Endothelial cell of umbilical vein (primary cell): ENCODE measurements around the gene SMCHD1. TPM values are rescaled to one million over a fixed set of nuclear protein-coding genes. Genes with fewer than 3 reads are reported as not detected.

Source experiments
- BruUV-seq: library from RNA; stranded (reverse); fragments of 400-500 nt; replicated peaks from 2 replicates; lab custom pipeline; 2021; lab: Mats Ljungman, UMichigan
- CTCF ChIA-PET: fragments of 300-600, 350-600 bp; sonication (Branson Sonifier 250); formaldehyde crosslinking; loops from one replicate; lab custom pipeline; 2021; ENCODE audit warnings: antibody characterized with exemption, inconsistent platforms; lab: Charles Lee
- POLR2A ChIA-PET: fragments of 300-600, 350-600 bp; sonication (Branson Sonifier 250); formaldehyde crosslinking; loops from one replicate; lab custom pipeline; 2021; ENCODE audit warnings: antibody characterized with exemption, inconsistent platforms; lab: Charles Lee
- DNase-seq: peaks from one replicate; pipeline ENCODE4 v3.0.0-alpha.2; 2011; ENCODE audit warnings: low read depth, low spot score
- FAIRE-seq: peaks from 2 replicates; lab custom pipeline; 2011; peaks lifted over from hg19 to GRCh38; lab: Jason Lieb, UNC
- H2AFZ ChIP-seq: 2 replicates; pipeline ENCODE4 v1.6.0; 2012; ENCODE audit warnings: low read depth, low read length, control low read depth, inconsistent platforms
- H3K27ac ChIP-seq: 2 replicates; pipeline ENCODE4 v1.5.1; 2011; ENCODE audit warnings: low read depth, mild to moderate bottlenecking, control low read depth, low read length, moderate library complexity; ENCODE audit not compliant: insufficient read depth
- H3K27me3 ChIP-seq, 2 experiments: 2 replicates each; pipeline versions ENCODE4 v1.6.0 to v1.6.1; 2011; ENCODE audit warnings: low read length in 2 of 2, mixed read lengths in 1 of 2; ENCODE audit not compliant: control insufficient read depth in 2 of 2, insufficient read depth in 2 of 2
- H3K36me3 ChIP-seq, 2 experiments: 2 replicates in 1 of 2; 3 replicates in 1 of 2; pipeline ENCODE4 v1.5.1; 2011; ENCODE audit warnings: low read length in 2 of 2, mild to moderate bottlenecking in 1 of 2, moderate library complexity in 1 of 2; ENCODE audit not compliant: control insufficient read depth in 2 of 2, insufficient read depth in 2 of 2; ENCODE audit errors: extremely low read depth in 1 of 2
- H3K4me1 ChIP-seq: 3 replicates; pipeline ENCODE4 v1.5.1; 2011; ENCODE audit warnings: mild to moderate bottlenecking, low read length; ENCODE audit not compliant: control insufficient read depth, insufficient read depth; ENCODE audit errors: extremely low read depth
- H3K4me2 ChIP-seq: 2 replicates; pipeline ENCODE4 v1.6.1; 2011; ENCODE audit warnings: low read length, control low read depth, mixed read lengths; ENCODE audit not compliant: insufficient read depth
- H3K4me3 ChIP-seq, 3 experiments: fragments of 200-600 bp in 1 of 3; sonication (generic), shearing (Covaris generic) in 1 of 3; replicated peaks in 1 of 3; 2 replicates each; pipeline ENCODE4 v1.5.1; 2011 to 2016; ENCODE audit warnings: control low read depth in 3 of 3, low read length in 3 of 3, mild to moderate bottlenecking in 2 of 3, inconsistent platforms in 1 of 3, low read depth in 1 of 3, moderate library complexity in 1 of 3; ENCODE audit not compliant: insufficient read depth in 1 of 3
- H3K79me2 ChIP-seq: 2 replicates; pipeline ENCODE4 v1.6.0; 2012; ENCODE audit warnings: low read length, inconsistent platforms; ENCODE audit not compliant: control insufficient read depth, insufficient read depth
- H3K9ac ChIP-seq: replicated peaks from 2 replicates; pipeline ENCODE3; 2011; ENCODE audit warnings: low read length, control low read depth; ENCODE audit not compliant: insufficient read depth; ENCODE audit errors: extremely low read depth
- H3K9me1 ChIP-seq: replicated peaks from 3 replicates; pipeline ENCODE4 v1.6.0; 2011; ENCODE audit warnings: mild to moderate bottlenecking, low read length; ENCODE audit not compliant: control insufficient read depth, insufficient read depth; ENCODE audit errors: extremely low read depth
- H3K9me3 ChIP-seq: replicated peaks from 2 replicates; pipeline ENCODE4 v1.5.1; 2012; ENCODE audit warnings: low read length, inconsistent platforms; ENCODE audit not compliant: control insufficient read depth, insufficient read depth
- H4K20me1 ChIP-seq: replicated peaks from 2 replicates; pipeline ENCODE3; 2011; ENCODE audit warnings: mild to moderate bottlenecking, low read length; ENCODE audit not compliant: control insufficient read depth, insufficient read depth; ENCODE audit errors: extremely low read depth
- CTCF ChIP-seq, 2 donors: IDR thresholded peaks; 1 replicate in 1 of 2; 2 replicates in 1 of 2; pipeline ENCODE4 v1.5.1; 2011; ENCODE audit warnings: low read length in 2 of 2, mild to moderate bottlenecking in 2 of 2, moderate library complexity in 2 of 2, control low read depth in 1 of 2, inconsistent platforms in 1 of 2, low read depth in 1 of 2; ENCODE audit not compliant: insufficient read depth in 1 of 2; ENCODE audit errors: extremely low read depth in 1 of 2
- EZH2 ChIP-seq: IDR thresholded peaks from 2 replicates; pipeline ENCODE4 v1.6.1; 2012; ENCODE audit warnings: borderline replicate concordance, low read depth, mild to moderate bottlenecking, moderate library complexity, low read length, inconsistent platforms; ENCODE audit not compliant: severe bottlenecking
- FOS ChIP-seq: IDR thresholded peaks from 2 replicates; pipeline ENCODE4 v1.6.1; 2011; ENCODE audit warnings: mild to moderate bottlenecking, low read length, moderate library complexity, borderline replicate concordance; ENCODE audit not compliant: insufficient read depth
- GATA2 ChIP-seq: IDR thresholded peaks from 2 replicates; pipeline ENCODE4 v1.7.0; 2011; ENCODE audit warnings: low read depth, mild to moderate bottlenecking, moderate library complexity, mixed read lengths, low read length; ENCODE audit not compliant: insufficient read length, insufficient read depth
- JUN ChIP-seq: IDR thresholded peaks from 2 replicates; pipeline ENCODE4 v1.6.1; 2011; ENCODE audit warnings: borderline replicate concordance, low read depth; ENCODE audit not compliant: insufficient read length, insufficient read depth
- MAX ChIP-seq: IDR thresholded peaks from 2 replicates; pipeline ENCODE4 v1.6.1; 2011; ENCODE audit not compliant: insufficient read depth, insufficient read length
- MYC ChIP-seq: IDR thresholded peaks from one replicate; pipeline ENCODE4 v1.6.1; 2011; ENCODE audit warnings: mild to moderate bottlenecking, low read depth, low read length
- POLR2A ChIP-seq: IDR thresholded peaks from 2 replicates; pipeline ENCODE4 v1.6.1; 2012; ENCODE audit warnings: low read depth, mild to moderate bottlenecking, control low read depth, low read length
- POLR2AphosphoS5 ChIP-seq: IDR thresholded peaks from 2 replicates; pipeline ENCODE4 v1.6.1; 2012; ENCODE audit warnings: low read depth, mild to moderate bottlenecking, control low read depth, low read length, moderate library complexity; ENCODE audit not compliant: insufficient read depth
- dilution Hi-C: fragments of 300-500 bp; cut with MboI; formaldehyde crosslinking; loops from one replicate; pipeline ENCODE4 v1.15.0; 2019; ENCODE audit warnings: low sequenced_read_pairs; ENCODE audit not compliant: extremely low pct_ligation_motif_present
- intact Hi-C: fragments of 100-400 bp; cut with micrococcal nuclease; formaldehyde crosslinking; loops from one replicate; pipeline ENCODE4 v1.10.0; 2022
- polyA plus RNA-seq, 4 experiments: library from polyadenylated mRNA; depleted of rRNA in 3 of 4; stranded (reverse) in 3 of 4; unstranded in 1 of 4; fragments of >200 nt; gene quantifications; 2 replicates each; pipeline versions ENCODE4 v1.2.1 to v1.2.3, GENCODE V29; 2011 to 2012; ENCODE audit warnings: missing spikeins in 1 of 4
- total RNA-seq: library from RNA; stranded (reverse); gene quantifications from 2 replicates; pipeline ENCODE4 v1.2.3, GENCODE V29; 2021

The SMCHD1 gene
- total and polyA plus RNA-seq, 2 donors (not counting 3 experiments of a cell fraction or from before 2014, with no cell fraction given), result 7.4 to 39.9 TPM

GRCh38 chr18:2717407-2717806 is 61.9 kb downstream of the SMCHD1 start:
- H3K36me3 ChIP-seq, result peaks cover 0 to 4% of the 10 kb centered on the region in 2 experiments
- intact Hi-C loops (no loop called here), dilution Hi-C loops (no loop called here)
- H3K27me3 ChIP-seq, result no peaks in the 10 kb centered on the region
- no peaks in the 10 kb centered on the region for H3K9me1 ChIP-seq
- H3K79me2 ChIP-seq, result peaks cover 3% of the 10 kb centered on the region
- DNase-seq (no peak), FAIRE-seq (no peak)
- CTCF ChIA-PET, result interaction anchor here (0.6 to 1.3 kb wide), 3 partner anchors 11 to 49 kb away, joined by 3 read pairs; no protein-coding TSS in a partner anchor
- BruUV-seq, result no TSS peak
- H3K4me1 ChIP-seq, result no peaks in the 10 kb centered on the region
- no peak overlapping the region for H3K27ac ChIP-seq
- no peak overlapping the region for H2AFZ ChIP-seq
- no peak overlapping the region for H3K9ac ChIP-seq
- no peak overlapping the region for H3K4me2 ChIP-seq
- POLR2A ChIA-PET, result no interaction called here
- no peak for TF ChIP-seq POLR2AphosphoS5
- TF ChIP-seq MAX, result no peak
- no peak for TF ChIP-seq CTCF (IDR thresholded peaks at IDR 0.05; ENCODE audit: extremely low read depth in 1 of 2, insufficient read depth in 1 of 2, low read depth in 1 of 2, low read length in 2 of 2)
- TF ChIP-seq MYC, result no peak
- TF ChIP-seq GATA2, result no peak
- no peak for TF ChIP-seq POLR2A
- TF ChIP-seq EZH2, result no peak
- TF ChIP-seq FOS, result no peak
- no peak for TF ChIP-seq JUN
- no peak overlapping the region for H3K4me3 ChIP-seq
- no peaks in the 10 kb centered on the region for H4K20me1 ChIP-seq
- no peaks in the 10 kb centered on the region for H3K9me3 ChIP-seq
